WTC11 (cell line): ENCODE measurements around the gene MED8. TPM values are rescaled to one million over a fixed set of nuclear protein-coding genes. Genes with fewer than 3 reads are reported as not detected.

Source experiments
- ATAC-seq: fragments of 200-7000 bp; cut with Tn5 transposase; 2 replicates; pipeline ENCODE4 v1.10.0; 2021; ENCODE audit warnings: mild to moderate bottlenecking, moderate library complexity
- CTCF ChIA-PET: fragments of 300-600 bp; sonication (Branson Sonifier 250); formaldehyde crosslinking; loops from one replicate; lab custom pipeline; 2021; ENCODE audit warnings: antibody characterized with exemption; lab: Charles Lee
- POLR2A ChIA-PET: fragments of 350-600 bp; sonication (Branson Sonifier 250); formaldehyde crosslinking; loops from one replicate; lab custom pipeline; 2021; ENCODE audit warnings: antibody characterized with exemption; lab: Charles Lee
- DNase-seq: peaks from one replicate; pipeline ENCODE4 v3.0.0; 2021; ENCODE audit warnings: low spot score
- H3K27ac Mint-ChIP-seq: 2 replicates; pipeline ENCODE4 v1.8.0; 2021; ENCODE audit warnings: mixed read lengths
- H3K27me3 Mint-ChIP-seq: 2 replicates; pipeline ENCODE4 v1.8.0; 2021; ENCODE audit warnings: low read depth, mild to moderate bottlenecking, moderate library complexity, mixed read lengths
- H3K36me3 Mint-ChIP-seq: 2 replicates; pipeline ENCODE4 v1.8.0; 2021; ENCODE audit warnings: mixed read lengths
- H3K4me1 Mint-ChIP-seq: 2 replicates; pipeline ENCODE4 v1.8.0; 2022; ENCODE audit warnings: mixed read lengths
- H3K4me3 Mint-ChIP-seq: 2 replicates; pipeline ENCODE4 v1.8.0; 2021; ENCODE audit warnings: mild to moderate bottlenecking, moderate library complexity, mixed read lengths
- H3K9me3 Mint-ChIP-seq: 2 replicates; pipeline ENCODE4 v1.8.0; 2021; ENCODE audit warnings: mixed read lengths
- AFF4 ChIP-seq: sonication (generic); formaldehyde crosslinking; IDR thresholded peaks from 2 replicates; pipeline ENCODE4 v1.8.1; 2023; ENCODE audit warnings: mild to moderate bottlenecking, missing genetic modification reagents, borderline replicate concordance
- ARID4B ChIP-seq: sonication (generic); formaldehyde crosslinking; IDR thresholded peaks from 2 replicates; pipeline ENCODE4 v1.8.0; 2023; ENCODE audit warnings: missing genetic modification reagents, mild to moderate bottlenecking, borderline replicate concordance
- CBFB ChIP-seq: sonication (generic); formaldehyde crosslinking; IDR thresholded peaks from 2 replicates; pipeline ENCODE4 v1.8.1; 2022; ENCODE audit warnings: mild to moderate bottlenecking, low read depth, missing genetic modification reagents
- FOXP4 ChIP-seq: sonication (generic); formaldehyde crosslinking; IDR thresholded peaks from 2 replicates; pipeline ENCODE4 v1.8.0; 2022; ENCODE audit warnings: mild to moderate bottlenecking, missing genetic modification reagents
- GABPB1 ChIP-seq: sonication (generic); formaldehyde crosslinking; IDR thresholded peaks from 2 replicates; pipeline ENCODE4 v1.8.1; 2023; ENCODE audit warnings: mild to moderate bottlenecking, missing genetic modification reagents
- IRF1 ChIP-seq: sonication (generic); formaldehyde crosslinking; IDR thresholded peaks from 2 replicates; pipeline ENCODE4 v1.8.0; 2023; ENCODE audit warnings: missing genetic modification reagents
- MXD4 ChIP-seq: fragments of 250-450 bp; sonication (Bioruptor Pico); IDR thresholded peaks from 2 replicates; pipeline ENCODE4 v1.8.0; 2021; ENCODE audit warnings: mild to moderate bottlenecking, moderate library complexity, borderline replicate concordance
- MYBL2 ChIP-seq: sonication (generic); formaldehyde crosslinking; IDR thresholded peaks from 2 replicates; pipeline ENCODE4 v1.8.1; 2023; ENCODE audit warnings: mild to moderate bottlenecking, moderate library complexity, missing genetic modification reagents
- NFATC4 ChIP-seq: fragments of 250-450 bp; sonication (Bioruptor Pico); IDR thresholded peaks from 2 replicates; pipeline ENCODE4 v1.9.0; 2021; ENCODE audit warnings: mild to moderate bottlenecking
- SP1 ChIP-seq: sonication (generic); formaldehyde crosslinking; conservative IDR thresholded peaks from 2 replicates; pipeline ENCODE4 v1.8.1; 2022; ENCODE audit warnings: missing genetic modification reagents
- USF2 ChIP-seq: sonication (generic); formaldehyde crosslinking; IDR thresholded peaks from 2 replicates; pipeline ENCODE4 v1.8.1; 2023; ENCODE audit warnings: mild to moderate bottlenecking, missing genetic modification reagents, moderate library complexity
- ZBTB21 ChIP-seq: sonication (generic); formaldehyde crosslinking; IDR thresholded peaks from 2 replicates; pipeline ENCODE4 v1.8.1; 2023; ENCODE audit warnings: mild to moderate bottlenecking, missing genetic modification reagents, borderline replicate concordance
- ZNF121 ChIP-seq: sonication (generic); formaldehyde crosslinking; IDR thresholded peaks from 2 replicates; pipeline ENCODE4 v1.8.0; 2023; ENCODE audit warnings: missing genetic modification reagents
- ZNF138 ChIP-seq: sonication (generic); formaldehyde crosslinking; conservative IDR thresholded peaks from 2 replicates; pipeline ENCODE4 v1.8.1; 2022; ENCODE audit warnings: mild to moderate bottlenecking, moderate library complexity, missing genetic modification reagents
- ZNF281 ChIP-seq: sonication (generic); formaldehyde crosslinking; IDR thresholded peaks from 2 replicates; pipeline ENCODE4 v1.8.0; 2023; ENCODE audit warnings: mild to moderate bottlenecking, missing genetic modification reagents
- ZNF317 ChIP-seq: sonication (generic); formaldehyde crosslinking; IDR thresholded peaks from 2 replicates; pipeline ENCODE4 v1.8.1; 2023; ENCODE audit warnings: low read depth, mild to moderate bottlenecking, moderate library complexity, missing genetic modification reagents, borderline replicate concordance
- ZNF671 ChIP-seq: fragments of 250-450 bp; sonication (Bioruptor Pico); IDR thresholded peaks from 2 replicates; pipeline ENCODE4 v1.8.0; 2021; ENCODE audit warnings: mild to moderate bottlenecking
- ZSCAN18 ChIP-seq: fragments of 250-450 bp; sonication (Bioruptor Pico); IDR thresholded peaks from 2 replicates; pipeline ENCODE4 v2.1.2; 2022; ENCODE audit warnings: mild to moderate bottlenecking, moderate library complexity
- total RNA-seq: library from RNA; stranded (reverse); gene quantifications from 3 replicates; pipeline ENCODE4 v1.2.3, GENCODE V29; 2021

The MED8 gene
- total RNA-seq, 1 experiment from 2014 or later = 17.7 TPM

- Mint-ChIP-seq H3K4me3 (no peak overlapping the region), H3K27ac (no peak overlapping the region), H3K9me3 (no peaks in the 10 kb centered on the region), H3K36me3 (peaks cover 24% of the 10 kb centered on the region), H3K27me3 (no peaks in the 10 kb centered on the region), H3K4me1 (peaks cover 9% of the 10 kb centered on the region)
- ChIA-PET CTCF (no interaction called here), POLR2A (no interaction called here)
- no peak for TF ChIP-seq ARID4B (CRISPR knock-in tag)
- DNase-seq (no peak), ATAC-seq (no peak)
Measured at GRCh38 chr1:43426221-43426620, 36.6 kb upstream of the MED8 start.

- Mint-ChIP-seq H3K36me3 (peaks cover 25% of the 10 kb centered on the region), H3K4me1 (peaks cover 9% of the 10 kb centered on the region), H3K4me3 (no peak overlapping the region), H3K27me3 (no peaks in the 10 kb centered on the region), H3K9me3 (no peaks in the 10 kb centered on the region), H3K27ac (no peak overlapping the region)
- ATAC-seq (no peak), DNase-seq (no peak)
- CTCF ChIA-PET = interaction anchor here (1.5 to 1.6 kb wide), 2 partner anchors 11 to 198 kb away, joined by 5 read pairs; no protein-coding TSS in a partner anchor
- TF ChIP-seq ZNF138 (CRISPR knock-in tag) (no peak), SP1 (no peak), CBFB (CRISPR knock-in tag) (no peak), ZNF671 (CRISPR knock-in tag) (no peak), AFF4 (no peak), ZSCAN18 (CRISPR knock-in tag) (no peak), ZNF317 (CRISPR knock-in tag) (no peak), MXD4 (CRISPR knock-in tag) (no peak), USF2 (CRISPR knock-in tag) (no peak), FOXP4 (CRISPR knock-in tag) (no peak), IRF1 (CRISPR knock-in tag) (no peak), ZNF121 (CRISPR knock-in tag) (no peak), MYBL2 (CRISPR knock-in tag) (no peak), GABPB1 (CRISPR knock-in tag) (no peak), NFATC4 (CRISPR knock-in tag) (no peak), ZNF281 (CRISPR knock-in tag) (no peak), ZBTB21 (CRISPR knock-in tag) (no peak)
- POLR2A ChIA-PET = no interaction called here
Measured at GRCh38 chr1:43425045-43425444, 35.4 kb upstream of the MED8 start.
